ENCODE data around the gene DOK6.

- TF ChIP-seq POLR2AphosphoS5 (IDR thresholded peaks at IDR 0.05; ENCODE audit: low read depth, low read length) (no peak), POLR2A (IDR thresholded peaks at IDR 0.05; ENCODE audit: low read depth, low read length) (no peak), TAF1 (IDR thresholded peaks at IDR 0.05; ENCODE audit: low read depth, low read length) (no peak), PAX5 (IDR thresholded peaks at IDR 0.05; ENCODE audit: insufficient read depth, low read length, severe bottlenecking) (no peak)
Measured at GRCh38 chr18:69872661-69873060, 472.0 kb downstream of the DOK6 start.

All from GM12891 (cell line).